Fibroblast of pulmonary artery (primary cell): ENCODE results near the gene ADNP2.

ENCODE experiments used
- DNase-seq: peaks from one replicate; pipeline ENCODE4 v3.0.0-alpha.2; 2010; ENCODE audit warnings: low read depth
- H3K4me3 ChIP-seq: replicated peaks from 2 replicates; pipeline ENCODE4 v1.5.1; 2011; ENCODE audit warnings: low read depth, mild to moderate bottlenecking, control low read depth, low read length, moderate library complexity
- CTCF ChIP-seq: IDR thresholded peaks from 2 replicates; pipeline ENCODE4 v1.5.1; 2011; ENCODE audit warnings: mild to moderate bottlenecking, control low read depth, low read length, inconsistent platforms; ENCODE audit errors: missing control alignments

The ADNP2 gene

DNA sequence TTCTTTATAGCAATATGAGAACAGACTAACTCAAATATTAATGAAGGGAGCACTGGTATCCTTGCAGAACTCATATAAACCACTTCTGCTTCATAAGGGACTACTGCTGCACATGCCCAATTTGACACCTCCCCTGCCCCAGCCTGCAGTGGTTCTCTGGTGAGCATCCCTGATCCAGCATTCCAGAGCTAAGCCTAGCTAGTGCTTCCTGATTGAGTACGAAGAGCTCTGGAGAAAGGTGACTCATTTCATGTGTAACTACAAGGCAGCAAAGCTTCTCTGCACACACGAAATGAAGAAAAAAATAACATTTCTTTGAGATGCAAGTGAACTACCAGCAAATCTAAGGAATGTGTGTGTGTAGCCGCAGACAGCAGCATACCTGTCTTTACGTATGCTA, 22.8 kb upstream of the ADNP2 start:
- H3K4me3 ChIP-seq, result no peak overlapping the region
- no peak for TF ChIP-seq CTCF
- DNase-seq, result no peak

DNA sequence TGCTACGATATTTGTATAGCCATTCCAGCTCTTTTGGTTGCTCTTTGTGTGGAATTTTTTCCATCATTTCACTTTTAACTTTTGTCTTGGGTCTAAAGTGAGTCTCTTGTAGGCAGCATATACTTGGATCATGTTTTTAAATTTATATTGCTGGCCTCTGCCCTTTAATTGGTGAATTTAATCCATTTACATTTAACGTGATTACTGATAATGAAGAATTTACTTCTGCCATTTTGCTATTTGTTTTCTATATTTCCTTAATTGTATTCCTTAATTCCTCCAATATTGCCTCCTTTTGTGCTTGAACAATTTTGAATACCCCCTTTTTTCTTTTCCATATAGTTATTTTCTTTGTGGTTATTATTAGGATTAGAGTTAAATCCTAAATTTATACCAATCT, 21.0 kb upstream of the ADNP2 start:
- no peak for TF ChIP-seq CTCF
- no peak for DNase-seq

GRCh38 chr18:80088823-80089222, 20.2 kb upstream of the ADNP2 start:
- no peak for TF ChIP-seq CTCF
- H3K4me3 ChIP-seq, result no peak overlapping the region
- DNase-seq, result no peak

More for the DNA sequence above, 21.0 kb upstream of the ADNP2 start:
- no peak overlapping the region for H3K4me3 ChIP-seq

- no peak for TF ChIP-seq CTCF
- H3K4me3 ChIP-seq, result no peak overlapping the region
- DNase-seq, result no peak
Observed at GRCh38 chr18:80095414-80095813, 13.6 kb upstream of the ADNP2 start.

- no peak for DNase-seq
- TF ChIP-seq CTCF, result no peak
- no peak overlapping the region for H3K4me3 ChIP-seq
Observed at GRCh38 chr18:80096032-80096565, 13.0 kb upstream of the ADNP2 start.

- no peak for DNase-seq
- H3K4me3 ChIP-seq, result no peak overlapping the region
- TF ChIP-seq CTCF, result no peak
Observed at GRCh38 chr18:80097201-80097600, 11.9 kb upstream of the ADNP2 start.

DNA sequence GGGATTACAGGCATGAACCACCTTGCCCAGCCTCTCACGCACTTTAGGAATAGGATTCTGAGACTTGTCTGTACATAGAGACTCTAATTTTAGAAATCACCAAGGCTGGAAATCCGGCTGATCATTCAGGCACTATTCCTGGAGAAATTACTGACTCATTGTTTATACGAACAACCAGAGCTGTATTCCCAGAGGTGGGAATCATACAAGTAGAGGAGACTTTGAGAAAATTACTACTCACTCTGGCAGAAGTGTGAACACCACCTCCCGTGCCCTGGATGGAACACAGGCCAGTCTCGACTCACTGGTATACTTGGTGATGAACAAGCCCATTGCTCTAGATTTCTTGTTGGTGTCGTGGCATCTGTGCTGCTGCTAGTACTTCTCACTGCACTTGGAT, 5.8 kb upstream of the ADNP2 start:
- DNase-seq, result no peak
- no peak for TF ChIP-seq CTCF
- no peak overlapping the region for H3K4me3 ChIP-seq
